Measurements from ENCODE around the gene PCSK4.

Gene PCSK4

DNA sequence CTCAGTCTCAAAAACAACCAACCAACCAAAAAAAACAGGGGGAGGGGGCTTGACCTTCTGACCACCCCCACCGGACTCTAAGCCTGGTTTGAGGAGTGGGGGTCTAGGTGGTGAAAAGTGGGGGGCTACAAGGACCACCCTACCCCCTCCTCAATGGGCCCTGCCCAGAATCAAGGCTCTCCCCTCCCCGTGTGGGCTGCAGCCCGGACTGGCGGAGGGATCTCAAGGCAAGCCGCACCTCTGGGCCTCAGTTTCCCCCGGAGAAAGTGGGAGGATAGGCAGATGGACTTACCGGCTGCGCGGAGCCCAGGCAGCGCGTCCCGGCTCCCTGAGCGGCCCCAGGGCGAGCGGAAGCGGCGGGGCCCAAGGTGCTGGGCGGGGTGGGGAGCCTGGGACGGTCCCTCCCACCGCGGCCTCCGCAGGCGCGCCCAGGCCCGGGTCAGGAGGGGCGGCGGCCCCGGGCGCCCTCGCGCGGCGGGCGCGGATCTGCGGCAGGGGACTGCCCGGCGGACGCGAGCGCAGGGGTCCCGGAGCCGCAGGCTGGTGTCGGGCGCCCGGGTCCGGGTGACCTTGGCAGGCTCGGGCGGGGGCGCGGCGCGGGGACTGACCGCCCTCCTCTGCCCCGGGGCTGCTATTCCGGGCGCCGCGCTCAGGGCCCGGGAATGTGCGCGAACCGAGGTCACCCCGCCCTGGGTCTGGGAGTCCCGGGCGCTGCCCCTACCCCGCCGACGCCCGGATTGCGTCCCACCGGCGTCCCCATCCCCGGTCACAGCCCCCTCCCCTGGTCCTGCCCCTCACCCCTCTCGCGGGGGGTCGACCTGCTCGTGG is 22.7 kb upstream of the PCSK4 start, which contains the start of gene ADAMTSL5:
TSS of gene ADAMTSL5 (minus strand) at position 349 of the 828 bp plus-strand sequence. CDS start 2,076 bp downstream, outside the sequence.
- Histone ChIP-seq H3K27me3 (ENCODE audit: control insufficient read depth in 2 of 2, insufficient read depth in 2 of 2, low read length in 2 of 2) (peaks cover 15 to 17% of the 10 kb centered on the region in 2 donors), H3K9ac (ENCODE audit: low read depth in 1 of 2, low read length in 2 of 2) (peak within 1 kb of the TSS; percentile 41 to 60), H3K27ac (ENCODE audit: low read depth in 2 of 2, low read length in 2 of 2) (peak within 1 kb of the TSS; percentile 52 to 61), H3K9me3 (ENCODE audit: control insufficient read depth in 2 of 2, low read length in 2 of 2) (no peaks in the 10 kb centered on the region), H3K4me1 (ENCODE audit: control insufficient read depth in 2 of 2, insufficient read depth in 2 of 2, low read length in 2 of 2) (peaks cover 3 to 4% of the 10 kb centered on the region in 2 donors), H3K4me3 (ENCODE audit: low read length in 2 of 2) (peak within 1 kb of the TSS; percentile 64 to 72), H3K36me3 (ENCODE audit: control insufficient read depth in 2 of 2, insufficient read depth in 2 of 2, low read length in 2 of 2) (no peaks in the 10 kb centered on the region)

DNA sequence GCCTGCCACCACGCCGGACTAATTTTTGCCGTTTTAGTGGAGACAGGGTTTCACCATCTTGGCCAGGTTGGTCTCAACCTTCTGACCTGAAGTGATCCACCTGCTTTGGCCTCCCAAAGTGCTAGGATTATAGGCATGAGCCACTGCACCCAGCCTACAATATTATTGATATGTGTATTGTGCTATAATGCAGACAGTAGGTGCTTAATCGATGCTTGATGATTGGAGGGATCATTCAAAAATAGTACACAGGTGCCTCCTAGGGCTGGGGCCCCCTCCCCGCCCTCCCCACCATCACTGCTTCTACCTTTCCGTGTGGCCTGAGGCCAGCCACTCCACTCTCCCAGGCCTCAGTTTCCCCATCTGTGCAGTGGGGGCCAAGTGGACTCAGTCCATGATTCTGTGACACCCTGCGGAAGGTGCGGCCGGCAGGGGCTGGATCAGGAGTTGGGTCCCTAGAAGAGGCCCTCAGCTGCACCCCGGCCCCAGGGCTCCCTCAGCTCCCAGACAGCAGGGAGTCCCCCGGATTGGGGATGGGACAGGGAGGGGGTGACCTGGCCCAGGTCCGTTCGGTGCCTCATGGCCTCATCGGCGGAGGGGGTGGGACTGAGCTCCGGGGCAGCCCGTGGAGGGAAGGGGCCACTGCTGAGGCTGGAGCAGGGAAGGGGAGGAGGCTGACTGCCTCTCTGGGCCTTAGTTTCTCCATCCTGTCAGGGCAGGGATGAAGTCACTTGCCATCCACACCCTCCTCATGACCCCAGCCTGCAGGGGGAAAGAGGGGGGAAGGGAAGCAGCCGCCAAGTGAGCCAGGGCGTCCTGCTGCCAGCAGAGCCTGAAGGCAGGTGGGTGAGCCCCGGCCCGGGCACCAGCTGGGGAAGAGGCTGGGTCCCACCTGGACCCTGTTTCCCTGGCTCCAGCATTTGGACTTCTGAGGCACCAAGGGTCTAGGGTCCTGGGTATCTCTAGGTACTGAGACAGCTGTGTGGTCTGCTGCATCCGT is 21.5 kb upstream of the PCSK4 start:
- H3K27me3 ChIP-seq (ENCODE audit: control insufficient read depth in 2 of 2, insufficient read depth in 2 of 2, low read length in 2 of 2), result peaks cover 15 to 17% of the 10 kb centered on the region in 2 donors
- peak overlapping the region in 1 of 2 donors; percentile 16 for H3K27ac ChIP-seq (ENCODE audit: low read depth in 2 of 2, low read length in 2 of 2)
- no peak overlapping the region for H3K9ac ChIP-seq (ENCODE audit: low read depth in 1 of 2, low read length in 2 of 2)
- peaks cover 7% of the 10 kb centered on the region in 2 donors for H3K4me1 ChIP-seq (ENCODE audit: control insufficient read depth in 2 of 2, insufficient read depth in 2 of 2, low read length in 2 of 2)
- no peaks in the 10 kb centered on the region for H3K36me3 ChIP-seq (ENCODE audit: control insufficient read depth in 2 of 2, insufficient read depth in 2 of 2, low read length in 2 of 2)
- no peak overlapping the region for H3K4me3 ChIP-seq (ENCODE audit: low read length in 2 of 2)
- H3K9me3 ChIP-seq (ENCODE audit: control insufficient read depth in 2 of 2, low read length in 2 of 2), result no peaks in the 10 kb centered on the region

DNA sequence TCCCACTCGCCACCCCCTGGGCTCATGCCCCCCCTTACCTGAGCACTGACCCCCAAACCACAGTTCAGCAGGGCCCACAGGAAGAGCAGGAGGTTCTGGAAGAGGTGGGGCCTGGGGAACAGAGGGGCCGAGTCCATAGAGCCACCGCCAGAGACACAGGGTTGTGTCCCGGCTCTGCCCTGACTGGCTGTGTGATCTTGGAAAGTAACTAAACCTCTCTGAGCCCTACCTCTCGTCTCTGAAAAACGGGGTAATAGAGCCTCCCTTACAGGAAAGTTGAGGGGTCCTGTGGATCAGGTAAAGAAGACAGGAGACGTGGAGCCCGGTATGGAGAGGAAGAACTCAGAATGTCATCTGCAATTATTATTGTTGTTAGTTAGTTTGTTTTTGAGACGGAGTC is 20.7 kb upstream of the PCSK4 start:
- Histone ChIP-seq H3K4me3 (ENCODE audit: low read length in 2 of 2) (no peak overlapping the region), H3K36me3 (ENCODE audit: control insufficient read depth in 2 of 2, insufficient read depth in 2 of 2, low read length in 2 of 2) (no peaks in the 10 kb centered on the region), H3K27me3 (ENCODE audit: control insufficient read depth in 2 of 2, insufficient read depth in 2 of 2, low read length in 2 of 2) (peaks cover 15 to 20% of the 10 kb centered on the region in 2 donors), H3K9ac (ENCODE audit: low read depth in 1 of 2, low read length in 2 of 2) (no peak overlapping the region), H3K27ac (ENCODE audit: low read depth in 2 of 2, low read length in 2 of 2) (no peak overlapping the region), H3K9me3 (ENCODE audit: control insufficient read depth in 2 of 2, low read length in 2 of 2) (no peaks in the 10 kb centered on the region), H3K4me1 (ENCODE audit: control insufficient read depth in 2 of 2, insufficient read depth in 2 of 2, low read length in 2 of 2) (peaks cover 7% of the 10 kb centered on the region in 2 donors)

DNA sequence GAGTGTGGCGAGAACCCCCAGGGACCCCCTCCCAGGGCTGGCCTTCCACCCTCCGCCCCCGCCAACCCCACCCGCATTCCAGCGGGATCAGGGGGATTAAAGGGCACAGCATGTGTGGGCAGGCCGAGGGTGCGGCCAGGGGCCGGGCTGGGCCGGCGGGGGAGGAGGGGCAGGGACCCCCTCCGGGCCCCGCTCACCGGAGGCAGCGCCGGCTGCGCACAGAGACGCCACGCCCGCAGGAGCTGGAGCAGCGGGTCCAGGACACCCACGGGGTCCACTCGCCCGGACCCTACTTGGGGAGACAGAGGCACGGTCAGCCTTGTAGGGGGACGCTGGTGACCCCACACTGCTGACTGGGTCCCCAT is 20.3 kb upstream of the PCSK4 start:
- Histone ChIP-seq H3K9ac (ENCODE audit: low read depth in 1 of 2, low read length in 2 of 2) (no peak overlapping the region), H3K4me3 (ENCODE audit: low read length in 2 of 2) (no peak overlapping the region), H3K9me3 (ENCODE audit: control insufficient read depth in 2 of 2, low read length in 2 of 2) (no peaks in the 10 kb centered on the region), H3K36me3 (ENCODE audit: control insufficient read depth in 2 of 2, insufficient read depth in 2 of 2, low read length in 2 of 2) (no peaks in the 10 kb centered on the region), H3K27ac (ENCODE audit: low read depth in 2 of 2, low read length in 2 of 2) (no peak overlapping the region), H3K27me3 (ENCODE audit: control insufficient read depth in 2 of 2, insufficient read depth in 2 of 2, low read length in 2 of 2) (peaks cover 15 to 24% of the 10 kb centered on the region in 2 donors), H3K4me1 (ENCODE audit: control insufficient read depth in 2 of 2, insufficient read depth in 2 of 2, low read length in 2 of 2) (peaks cover 7% of the 10 kb centered on the region in 2 donors)

DNA sequence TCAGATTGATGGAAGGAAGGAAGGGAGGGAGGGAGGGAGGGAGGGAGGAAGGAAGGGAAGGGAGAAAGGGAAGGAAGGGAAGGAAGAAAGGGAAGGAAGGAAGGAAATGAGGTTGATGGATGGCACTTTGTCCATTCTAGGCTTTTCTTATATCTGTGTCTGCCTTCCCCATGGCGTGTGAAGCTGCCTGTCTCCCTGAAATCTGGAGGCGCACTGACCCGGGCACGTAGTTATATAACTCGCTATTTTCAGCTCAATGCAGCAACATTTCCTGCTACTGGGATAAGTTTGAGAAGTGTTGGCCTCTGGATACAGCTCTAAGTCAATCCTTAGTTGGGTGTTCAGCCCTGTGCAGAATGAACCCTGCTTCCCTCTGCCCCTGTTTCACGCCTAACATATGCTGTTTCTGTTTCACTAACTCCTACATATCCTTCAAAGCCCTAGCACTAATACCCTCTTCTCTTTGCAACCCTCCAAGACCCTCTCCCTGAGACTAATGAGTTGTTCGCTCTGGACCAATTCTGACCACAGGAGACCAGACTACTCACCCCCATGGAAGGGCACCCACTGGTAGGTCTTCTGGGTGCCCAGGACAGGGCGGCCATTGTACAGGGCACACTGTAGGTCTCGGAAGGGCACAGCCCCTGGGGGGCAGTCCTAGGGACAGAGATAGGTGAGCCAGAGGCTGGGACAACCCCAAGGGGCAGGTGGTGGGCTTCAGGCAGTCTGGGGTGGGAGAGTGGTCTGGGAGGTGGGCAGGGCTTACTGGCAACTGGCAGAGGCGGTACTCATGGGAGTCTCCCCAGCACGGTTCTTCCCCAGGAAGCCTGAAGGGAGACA is 19.7 kb upstream of the PCSK4 start:
- Histone ChIP-seq H3K27ac (ENCODE audit: low read depth in 2 of 2, low read length in 2 of 2) (no peak overlapping the region), H3K4me1 (ENCODE audit: control insufficient read depth in 2 of 2, insufficient read depth in 2 of 2, low read length in 2 of 2) (peaks cover 7% of the 10 kb centered on the region in 2 donors), H3K9ac (ENCODE audit: low read depth in 1 of 2, low read length in 2 of 2) (no peak overlapping the region), H3K9me3 (ENCODE audit: control insufficient read depth in 2 of 2, low read length in 2 of 2) (no peaks in the 10 kb centered on the region), H3K36me3 (ENCODE audit: control insufficient read depth in 2 of 2, insufficient read depth in 2 of 2, low read length in 2 of 2) (no peaks in the 10 kb centered on the region), H3K27me3 (ENCODE audit: control insufficient read depth in 2 of 2, insufficient read depth in 2 of 2, low read length in 2 of 2) (peaks cover 12 to 24% of the 10 kb centered on the region in 2 donors), H3K4me3 (ENCODE audit: low read length in 2 of 2) (no peak overlapping the region)

DNA sequence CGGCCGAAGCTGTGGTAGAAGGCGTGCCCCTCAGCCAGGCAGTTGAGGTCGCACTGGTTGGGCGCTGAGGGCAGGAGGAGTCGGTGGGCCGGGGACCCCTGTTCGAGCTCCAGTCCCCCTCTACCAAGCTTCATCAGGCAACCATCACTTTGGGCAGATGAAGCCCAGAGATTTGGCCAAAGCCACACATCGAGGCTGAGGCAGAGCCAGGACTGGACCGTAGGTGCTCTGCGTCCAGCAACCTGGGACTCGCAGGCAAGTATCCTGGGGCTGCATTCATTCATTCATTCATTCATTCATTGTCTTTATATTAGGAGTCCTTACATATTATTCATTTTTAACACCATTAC is 18.3 kb upstream of the PCSK4 start:
- Histone ChIP-seq H3K36me3 (ENCODE audit: control insufficient read depth in 2 of 2, insufficient read depth in 2 of 2, low read length in 2 of 2) (no peaks in the 10 kb centered on the region), H3K4me3 (ENCODE audit: low read length in 2 of 2) (peak overlapping the region; percentile 1 to 63), H3K27me3 (ENCODE audit: control insufficient read depth in 2 of 2, insufficient read depth in 2 of 2, low read length in 2 of 2) (peaks cover 16 to 32% of the 10 kb centered on the region in 2 donors), H3K9me3 (ENCODE audit: control insufficient read depth in 2 of 2, low read length in 2 of 2) (no peaks in the 10 kb centered on the region), H3K9ac (ENCODE audit: low read depth in 1 of 2, low read length in 2 of 2) (no peak overlapping the region), H3K4me1 (ENCODE audit: control insufficient read depth in 2 of 2, insufficient read depth in 2 of 2, low read length in 2 of 2) (peaks cover 7% of the 10 kb centered on the region in 2 donors), H3K27ac (ENCODE audit: low read depth in 2 of 2, low read length in 2 of 2) (peak overlapping the region in 1 of 2 donors; percentile 88)

DNA sequence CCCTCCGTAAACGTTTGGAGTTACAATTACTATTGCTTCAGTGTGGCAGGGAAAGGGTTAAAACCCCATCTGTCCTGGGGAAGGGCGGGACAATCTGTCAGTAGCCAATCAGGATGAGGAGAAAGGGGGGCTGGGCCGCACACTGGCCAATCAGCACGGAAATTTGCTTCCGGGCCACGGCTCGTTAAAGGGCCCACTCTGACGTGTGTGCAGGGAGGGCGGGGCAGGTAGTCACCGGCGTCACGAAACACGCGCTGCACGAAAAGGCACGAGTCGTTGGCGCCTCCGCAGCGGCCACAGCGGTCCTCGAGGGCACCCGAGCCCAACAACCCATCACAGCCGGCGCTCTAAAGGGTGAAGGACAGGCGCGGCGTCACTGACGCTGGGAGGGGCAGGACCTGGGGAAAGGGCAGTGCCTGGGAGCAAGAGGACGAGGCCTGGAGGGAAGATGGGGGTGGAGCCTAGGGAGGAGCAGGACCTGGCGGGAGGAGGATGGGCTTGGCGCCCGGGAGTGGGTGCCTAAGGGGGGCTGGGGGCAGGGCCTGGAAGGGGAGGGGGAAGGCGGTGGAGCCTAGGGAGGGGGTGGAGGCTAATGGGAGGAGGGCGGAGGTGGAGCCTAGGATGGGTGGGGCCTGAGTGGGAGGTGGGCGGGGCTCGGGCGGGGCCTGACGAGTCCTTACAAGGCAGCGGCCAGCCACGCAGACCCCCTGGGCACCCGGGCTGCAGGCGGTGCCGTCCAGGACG is 17.8 kb upstream of the PCSK4 start:
- H3K4me1 ChIP-seq (ENCODE audit: control insufficient read depth in 2 of 2, insufficient read depth in 2 of 2, low read length in 2 of 2), result peaks cover 7% of the 10 kb centered on the region in 2 donors
- peak overlapping the region; percentile 81 to 88 for H3K27ac ChIP-seq (ENCODE audit: low read depth in 2 of 2, low read length in 2 of 2)
- peak overlapping the region in 1 of 2 donors; percentile 62 for H3K9ac ChIP-seq (ENCODE audit: low read depth in 1 of 2, low read length in 2 of 2)

DNA sequence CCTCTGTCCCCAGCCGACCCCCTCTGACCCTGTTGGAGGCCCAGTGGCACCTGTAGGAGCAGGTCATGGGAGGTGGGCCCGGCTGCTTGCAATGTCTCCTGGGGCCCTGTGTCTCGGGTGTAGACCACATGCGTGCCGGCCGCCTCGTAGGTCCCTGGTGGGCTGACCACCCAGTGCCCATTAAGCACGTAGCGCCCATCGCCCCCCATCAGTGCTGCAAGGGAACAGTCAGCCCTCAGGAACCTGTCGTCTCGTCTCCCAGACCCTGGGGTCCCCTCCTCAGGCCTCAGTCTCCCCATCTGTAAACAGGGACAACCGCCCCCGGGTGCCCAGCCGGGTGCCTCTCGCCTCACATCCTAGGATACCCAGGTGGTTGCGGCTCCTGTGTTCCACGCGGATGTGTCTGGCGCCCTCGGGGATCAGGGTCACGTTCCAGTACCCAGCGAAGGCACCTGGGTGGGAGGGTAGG is 17.1 kb upstream of the PCSK4 start:
- Histone ChIP-seq H3K27me3 (ENCODE audit: control insufficient read depth in 2 of 2, insufficient read depth in 2 of 2, low read length in 2 of 2) (peaks cover 14 to 36% of the 10 kb centered on the region in 2 donors), H3K4me3 (ENCODE audit: low read length in 2 of 2) (peak overlapping the region; percentile 63 to 69), H3K4me1 (ENCODE audit: control insufficient read depth in 2 of 2, insufficient read depth in 2 of 2, low read length in 2 of 2) (peaks cover 3 to 4% of the 10 kb centered on the region in 2 donors), H3K9me3 (ENCODE audit: control insufficient read depth in 2 of 2, low read length in 2 of 2) (no peaks in the 10 kb centered on the region), H3K9ac (ENCODE audit: low read depth in 1 of 2, low read length in 2 of 2) (peak overlapping the region in 1 of 2 donors; percentile 1), H3K36me3 (ENCODE audit: control insufficient read depth in 2 of 2, insufficient read depth in 2 of 2, low read length in 2 of 2) (no peaks in the 10 kb centered on the region), H3K27ac (ENCODE audit: low read depth in 2 of 2, low read length in 2 of 2) (peak overlapping the region in 1 of 2 donors; percentile 5)

More for the DNA sequence above, 17.8 kb upstream of the PCSK4 start:
- Histone ChIP-seq H3K4me3 (ENCODE audit: low read length in 2 of 2) (peak overlapping the region; percentile 63 to 69), H3K27me3 (ENCODE audit: control insufficient read depth in 2 of 2, insufficient read depth in 2 of 2, low read length in 2 of 2) (peaks cover 17 to 37% of the 10 kb centered on the region in 2 donors), H3K36me3 (ENCODE audit: control insufficient read depth in 2 of 2, insufficient read depth in 2 of 2, low read length in 2 of 2) (no peaks in the 10 kb centered on the region), H3K9me3 (ENCODE audit: control insufficient read depth in 2 of 2, low read length in 2 of 2) (no peaks in the 10 kb centered on the region)
